GM18517 (cell line): ENCODE measurements around the gene MSH5.

ENCODE experiments used
- ATAC-seq: cut with Tn5 transposase; IDR thresholded peaks from one replicate; pipeline ENCODE4 v1.9.1; 2021; ENCODE audit warnings: mild to moderate bottlenecking, moderate library complexity; ENCODE audit not compliant: unreplicated experiment

MSH5 gene

GRCh38 chr6:31728767-31729514 is 10.9 kb upstream of the MSH5 start, which contains the start of gene DDAH2:
Gene DDAH2, minus strand, starts transcription at chr6:31729299. Its CDS starts 138 bp downstream, at chr6:31729161.
- no peak for ATAC-seq

GRCh38 chr6:31729515-31729978 is 10.3 kb upstream of the MSH5 start:
- ATAC-seq, result no peak

GRCh38 chr6:31729979-31730630 is 9.7 kb upstream of the MSH5 start:
- ATAC-seq, result no peak

GRCh38 chr6:31730631-31731086 is 9.1 kb upstream of the MSH5 start:
- ATAC-seq, result no peak

GRCh38 chr6:31732029-31732428 is 7.8 kb upstream of the MSH5 start:
- no peak for ATAC-seq

- no peak for ATAC-seq
Observed at GRCh38 chr6:31733734-31734133, 6.1 kb upstream of the MSH5 start.

GRCh38 chr6:31734247-31734820 is 5.5 kb upstream of the MSH5 start:
- no peak for ATAC-seq

GRCh38 chr6:31734821-31735406 is 4.9 kb upstream of the MSH5 start:
- ATAC-seq, result no peak

GRCh38 chr6:31736021-31736767 is 3.6 kb upstream of the MSH5 start, which contains the start of gene CLIC1:
Gene CLIC1, minus strand, starts transcription at chr6:31736530. Its CDS starts 230 bp downstream, at chr6:31736300.
- no peak for ATAC-seq

- no peak for ATAC-seq
Observed at GRCh38 chr6:31736768-31737314, 3.0 kb upstream of the MSH5 start.

GRCh38 chr6:31737315-31737990 is 2.4 kb upstream of the MSH5 start:
- ATAC-seq, result no peak

- no peak for ATAC-seq
Observed at GRCh38 chr6:31737991-31738979, 1.5 kb upstream of the MSH5 start.

- no peak for ATAC-seq
Observed at GRCh38 chr6:31740397-31741223, 805 bp downstream of the MSH5 start.

GRCh38 chr6:31741815-31742214 is 2.0 kb downstream of the MSH5 start:
- ATAC-seq, result no peak

GRCh38 chr6:31742894-31743293 is 3.1 kb downstream of the MSH5 start:
- no peak for ATAC-seq

- ATAC-seq, result no peak
Observed at GRCh38 chr6:31744422-31744821, 4.6 kb downstream of the MSH5 start.

- ATAC-seq, result no peak
Observed at GRCh38 chr6:31749301-31750036, 9.7 kb downstream of the MSH5 start.
